ENCODE results near the gene RAB37. TPM values are rescaled to one million over a fixed set of nuclear protein-coding genes. Genes with fewer than 3 reads are reported as not detected.

The RAB37 gene
- total RNA-seq, 1 experiment from 2014 or later = 1.5 TPM

- CTCF ChIA-PET = no interaction called here
Observed at GRCh38 chr17:74730491-74731346, 6.3 kb upstream of the RAB37 start.

GRCh38 chr17:74731347-74731605 lies 5.8 kb upstream of the RAB37 start:
- Histone ChIP-seq H3K9me3 (ENCODE audit: control insufficient read depth, insufficient read depth, low read depth, low read length) (no peaks in the 10 kb centered on the region), H3K36me3 (ENCODE audit: control insufficient read depth, insufficient read depth, low read length) (no peaks in the 10 kb centered on the region), H3K27ac (ENCODE audit: low read length) (no peak overlapping the region), H3K27me3 (ENCODE audit: control insufficient read depth, insufficient read depth, low read length) (no peaks in the 10 kb centered on the region), H3K4me1 (ENCODE audit: control insufficient read depth, insufficient read depth, low read length) (no peaks in the 10 kb centered on the region), H3K4me3 (ENCODE audit: low read depth in 2 of 2, low read length in 2 of 2) (no peak overlapping the region)
- TF ChIP-seq TCF7L2 (IDR thresholded peaks at IDR 0.05; ENCODE audit: low read depth, low read length) = no peak
- TF ChIP-seq REST (IDR thresholded peaks at IDR 0.05; ENCODE audit: insufficient read depth in 1 of 2, low read depth in 2 of 2, low read length in 1 of 2) = no peak
- no peak for TF ChIP-seq POLR2AphosphoS5 (IDR thresholded peaks at IDR 0.05; ENCODE audit: low read depth, low read length)
- no peak for TF ChIP-seq CTCF (IDR thresholded peaks at IDR 0.05)
- no peak for TF ChIP-seq SIN3A (IDR thresholded peaks at IDR 0.05; ENCODE audit: borderline replicate concordance, insufficient read depth, low read depth, low read length)
- intact Hi-C loops (cut with micrococcal nuclease; ENCODE audit: unreplicated experiment) = no loop called here
- CTCF ChIA-PET = no interaction called here
- ATAC-seq (no peak), DNase-seq (ENCODE audit: low read depth, low spot score) (no peak)
- POLR2A ChIA-PET = no interaction called here
- BruUV-seq (replicated peaks) = no TSS peak
- in situ Hi-C loops (cut with HindIII; ENCODE audit: low pct_unique_long_range_greater_than_20kb, low sequenced_read_pairs) = no loop called here

More at GRCh38 chr17:74730491-74731346, 6.3 kb upstream of the RAB37 start:
- no peak overlapping the region for H3K27ac ChIP-seq (ENCODE audit: low read length)
- POLR2A ChIA-PET = no interaction called here
- in situ Hi-C loops (cut with HindIII; ENCODE audit: low pct_unique_long_range_greater_than_20kb, low sequenced_read_pairs) = no loop called here
- H3K4me1 ChIP-seq (ENCODE audit: control insufficient read depth, insufficient read depth, low read length) = no peaks in the 10 kb centered on the region
- H3K9me3 ChIP-seq (ENCODE audit: control insufficient read depth, insufficient read depth, low read depth, low read length) = no peaks in the 10 kb centered on the region
- intact Hi-C loops (cut with micrococcal nuclease; ENCODE audit: unreplicated experiment) = no loop called here
- no peaks in the 10 kb centered on the region for H3K27me3 ChIP-seq (ENCODE audit: control insufficient read depth, insufficient read depth, low read length)
- TF ChIP-seq TCF7L2 (IDR thresholded peaks at IDR 0.05; ENCODE audit: low read depth, low read length) (no peak), POLR2AphosphoS5 (IDR thresholded peaks at IDR 0.05; ENCODE audit: low read depth, low read length) (no peak), SIN3A (IDR thresholded peaks at IDR 0.05; ENCODE audit: borderline replicate concordance, insufficient read depth, low read depth, low read length) (no peak), REST (IDR thresholded peaks at IDR 0.05; ENCODE audit: insufficient read depth in 1 of 2, low read depth in 2 of 2, low read length in 1 of 2) (no peak), CTCF (IDR thresholded peaks at IDR 0.05) (no peak)
- ATAC-seq (no peak), DNase-seq (ENCODE audit: low read depth, low spot score) (no peak)
- no peak overlapping the region for H3K4me3 ChIP-seq (ENCODE audit: low read depth in 2 of 2, low read length in 2 of 2)
- BruUV-seq (replicated peaks) = no TSS peak
- H3K36me3 ChIP-seq (ENCODE audit: control insufficient read depth, insufficient read depth, low read length) = no peaks in the 10 kb centered on the region
